Hematopoietic multipotent progenitor cell (in vitro differentiated cells): ENCODE data around the gene SCAMP3. TPM values are rescaled to one million over a fixed set of nuclear protein-coding genes. Genes with fewer than 3 reads are reported as not detected.
A peak's percentile ranks its signal among the peaks of the same experiment; 100 is the strongest.
"Not testable (repeated sequence)": the region's sequence is repeated elsewhere in the genome, so short reads cannot be mapped to it uniquely, and the experiment has no call there.

Experiments used
- DNase-seq, 3 donors: peaks; one replicate each; pipeline ENCODE4 v3.0.0-alpha.2; 2011 to 2015; ENCODE audit warnings: low read depth in 2 of 3, low spot score in 2 of 3
- total RNA-seq: library from RNA; depleted of rRNA; stranded (reverse); fragments of >200 nt; gene quantifications from one replicate; pipeline ENCODE4 v1.2.3, GENCODE V29; 2012

Gene SCAMP3
- total RNA-seq, 1 donor, result 55.7 TPM

GRCh38 chr1:155256058-155256852, 5.9 kb downstream of the SCAMP3 start:
- no peak for DNase-seq

GRCh38 chr1:155255243-155256007, 6.7 kb downstream of the SCAMP3 start, which contains the start of gene ENTREP3:
ENTREP3 (minus strand) TSS chr1:155255483; CDS start chr1:155254877, 606 bp downstream.
- peak in 2 of 3 donors; percentile 76 to 77 for DNase-seq

- no peak for DNase-seq
These were observed 7.4 kb downstream of the SCAMP3 start for GRCh38 chr1:155254714-155255242.

- DNase-seq, result no peak
These were observed 7.9 kb downstream of the SCAMP3 start for GRCh38 chr1:155254228-155254713.

GRCh38 chr1:155253797-155254196, 8.4 kb downstream of the SCAMP3 start:
- no peak for DNase-seq

GRCh38 chr1:155253208-155253607, 9.0 kb downstream of the SCAMP3 start:
- DNase-seq, result no peak

- no peak for DNase-seq
These were observed 10.6 kb downstream of the SCAMP3 start for GRCh38 chr1:155251566-155251965.

GRCh38 chr1:155250633-155251449, 11.3 kb downstream of the SCAMP3 start:
- peak; percentile 93 to 97 (median 96) for DNase-seq

- DNase-seq, result peak in 1 of 3 donors; percentile 77
These were observed 11.9 kb downstream of the SCAMP3 start for GRCh38 chr1:155250246-155250632.

GRCh38 chr1:155247667-155248553, 14.2 kb downstream of the SCAMP3 start:
- DNase-seq, result peak in 1 of 3 donors; percentile 20

- not testable (repeated sequence) for DNase-seq
These were observed 15.4 kb downstream of the SCAMP3 start for GRCh38 chr1:155246796-155247195.

GRCh38 chr1:155245163-155245524, 17.0 kb downstream of the SCAMP3 start:
- DNase-seq, result no peak

GRCh38 chr1:155244368-155245162, 17.6 kb downstream of the SCAMP3 start:
- peak; percentile 89 to 100 (median 99) for DNase-seq

GRCh38 chr1:155242805-155243358, 19.3 kb downstream of the SCAMP3 start:
- DNase-seq, result no peak

- no peak for DNase-seq
These were observed 20.3 kb downstream of the SCAMP3 start for GRCh38 chr1:155241841-155242264.

GRCh38 chr1:155241069-155241679, 21.0 kb downstream of the SCAMP3 start:
- peak; percentile 42 to 85 (median 67) for DNase-seq

GRCh38 chr1:155236451-155236850, 25.7 kb downstream of the SCAMP3 start:
- DNase-seq, result no peak

- not testable (repeated sequence) for DNase-seq
These were observed 26.8 kb downstream of the SCAMP3 start for GRCh38 chr1:155235375-155235774.
